ENCODE measurements around the gene CBL. TPM values are rescaled to one million over a fixed set of nuclear protein-coding genes. Genes with fewer than 3 reads are reported as not detected.

The CBL gene
- total RNA-seq, 1 experiment from 2014 or later, result 35.5 TPM

DNA sequence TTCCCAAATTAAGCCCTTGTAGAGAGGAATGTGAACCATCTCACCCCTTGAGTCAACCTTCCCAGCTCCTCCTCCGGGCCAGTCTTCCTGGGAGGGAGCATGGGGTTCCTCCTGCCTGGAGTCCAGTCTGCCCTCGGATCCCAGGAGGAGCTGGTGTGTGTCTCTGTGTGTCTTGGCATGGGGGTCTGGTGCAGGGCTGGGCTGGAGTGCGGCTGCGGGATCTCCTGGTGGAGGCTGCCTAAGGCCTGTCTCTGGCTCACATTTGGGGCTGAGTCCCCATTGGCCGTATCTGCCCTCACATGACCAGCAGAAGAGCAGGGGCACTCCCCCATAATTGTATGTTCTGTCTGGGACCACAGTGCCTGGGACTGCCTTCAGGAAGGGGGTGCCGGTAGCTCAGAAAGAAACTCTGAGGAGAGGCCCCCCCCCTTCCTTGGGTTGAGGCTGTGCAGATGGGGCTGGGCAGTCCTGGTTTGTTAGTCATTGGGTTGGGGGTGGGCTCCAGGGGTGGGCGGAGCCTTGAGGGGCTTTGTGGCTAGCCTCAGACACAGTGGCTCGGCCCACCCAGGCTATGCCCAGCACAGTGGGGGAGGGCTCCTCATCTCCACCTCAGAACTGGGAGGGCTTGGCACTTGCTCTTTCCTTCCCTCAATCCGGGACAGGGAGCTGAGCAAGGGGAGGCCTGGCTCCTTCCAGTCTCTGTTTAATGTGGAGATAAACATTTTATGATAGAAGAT, 131.6 kb downstream of the CBL start:
- DNase-seq (ENCODE audit: unreplicated experiment), result no peak
- intact Hi-C loops (cut with micrococcal nuclease), result no loop called here
- ChIA-PET POLR2A (interaction anchor here (0.6 to 1.6 kb wide), 10 partner anchors 12 to 433 kb away, joined by 3 to 6 read pairs (median 3); partner anchors contain the start of gene USP2), CTCF (interaction anchor here (0.5 to 5.9 kb wide), 39 partner anchors 9 to 1430 kb away, joined by 3 to 49 read pairs (median 4); partner anchors contain the start of genes CBL, HMBS, MFRP and TRAPPC4)
- Mint-ChIP-seq H3K9me3 (ENCODE audit: unreplicated experiment) (no peaks in the 10 kb centered on the region), H3K4me3 (ENCODE audit: unreplicated experiment) (no peak overlapping the region), H3K27ac (ENCODE audit: low read depth, unreplicated experiment) (no peak overlapping the region), H3K4me1 (ENCODE audit: insufficient read depth, unreplicated experiment) (peaks cover 31% of the 10 kb centered on the region), H3K36me3 (ENCODE audit: insufficient read depth, unreplicated experiment) (peaks cover 8% of the 10 kb centered on the region), H3K27me3 (ENCODE audit: insufficient read depth, unreplicated experiment) (peaks cover 11% of the 10 kb centered on the region)
- TF ChIP-seq, protein P1, sequence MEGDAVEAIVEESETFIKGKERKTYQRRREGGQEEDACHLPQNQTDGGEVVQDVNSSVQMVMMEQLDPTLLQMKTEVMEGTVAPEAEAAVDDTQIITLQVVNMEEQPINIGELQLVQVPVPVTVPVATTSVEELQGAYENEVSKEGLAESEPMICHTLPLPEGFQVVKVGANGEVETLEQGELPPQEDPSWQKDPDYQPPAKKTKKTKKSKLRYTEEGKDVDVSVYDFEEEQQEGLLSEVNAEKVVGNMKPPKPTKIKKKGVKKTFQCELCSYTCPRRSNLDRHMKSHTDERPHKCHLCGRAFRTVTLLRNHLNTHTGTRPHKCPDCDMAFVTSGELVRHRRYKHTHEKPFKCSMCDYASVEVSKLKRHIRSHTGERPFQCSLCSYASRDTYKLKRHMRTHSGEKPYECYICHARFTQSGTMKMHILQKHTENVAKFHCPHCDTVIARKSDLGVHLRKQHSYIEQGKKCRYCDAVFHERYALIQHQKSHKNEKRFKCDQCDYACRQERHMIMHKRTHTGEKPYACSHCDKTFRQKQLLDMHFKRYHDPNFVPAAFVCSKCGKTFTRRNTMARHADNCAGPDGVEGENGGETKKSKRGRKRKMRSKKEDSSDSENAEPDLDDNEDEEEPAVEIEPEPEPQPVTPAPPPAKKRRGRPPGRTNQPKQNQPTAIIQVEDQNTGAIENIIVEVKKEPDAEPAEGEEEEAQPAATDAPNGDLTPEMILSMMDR (IDR thresholded peaks at IDR 0.05; ENCODE audit: unreplicated experiment), result no peak
- no TSS peak for BruUV-seq (replicated peaks)

DNA sequence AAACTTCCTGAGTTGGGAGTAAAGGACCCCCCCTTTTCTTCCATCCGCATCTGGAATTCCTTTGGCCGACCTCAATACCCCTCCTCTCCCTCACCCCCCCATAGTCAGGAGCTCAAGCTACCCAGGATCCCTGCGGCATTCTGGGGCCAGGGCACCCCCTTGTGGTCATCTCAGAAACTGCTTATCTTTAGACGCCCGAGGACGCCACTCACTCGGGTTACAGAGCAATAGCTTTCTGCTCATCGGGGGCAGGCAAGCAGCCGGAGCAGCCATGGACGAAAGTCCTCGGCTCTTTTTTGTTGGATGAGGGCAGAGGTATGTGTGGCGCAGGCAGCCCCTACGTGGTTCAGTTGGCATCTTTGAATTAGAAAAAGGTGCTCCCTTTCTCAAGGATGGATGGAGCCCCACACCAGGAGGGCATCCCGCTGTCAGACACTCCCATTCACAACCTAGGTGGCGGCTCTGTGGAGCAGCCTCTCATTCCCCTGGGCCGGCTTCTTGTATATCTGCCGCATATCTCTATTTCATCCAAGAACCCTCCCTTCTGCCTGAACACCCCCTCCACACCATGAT, 132.3 kb downstream of the CBL start:
- Mint-ChIP-seq H3K27ac (ENCODE audit: low read depth, unreplicated experiment) (no peak overlapping the region), H3K4me3 (ENCODE audit: unreplicated experiment) (no peak overlapping the region), H3K4me1 (ENCODE audit: insufficient read depth, unreplicated experiment) (peaks cover 31% of the 10 kb centered on the region), H3K36me3 (ENCODE audit: insufficient read depth, unreplicated experiment) (peaks cover 8% of the 10 kb centered on the region), H3K9me3 (ENCODE audit: unreplicated experiment) (no peaks in the 10 kb centered on the region), H3K27me3 (ENCODE audit: insufficient read depth, unreplicated experiment) (peaks cover 11% of the 10 kb centered on the region)
- DNase-seq (ENCODE audit: unreplicated experiment), result peak; percentile 74
- POLR2A ChIA-PET, result interaction anchor here (0.6 to 1.6 kb wide), 8 partner anchors 18 to 432 kb away, joined by 3 to 6 read pairs (median 3); partner anchors contain the start of gene USP2
- intact Hi-C loops (cut with micrococcal nuclease), result no loop called here
- TF ChIP-seq, protein P1 (IDR thresholded peaks at IDR 0.05; ENCODE audit: unreplicated experiment), result peak; percentile 56
- BruUV-seq (replicated peaks), result no TSS peak
- CTCF ChIA-PET, result interaction anchor here (0.5 to 5.9 kb wide), 32 partner anchors 10 to 868 kb away, joined by 3 to 49 read pairs (median 4); partner anchors contain the start of genes CBL, TRAPPC4 and USP2

DNA sequence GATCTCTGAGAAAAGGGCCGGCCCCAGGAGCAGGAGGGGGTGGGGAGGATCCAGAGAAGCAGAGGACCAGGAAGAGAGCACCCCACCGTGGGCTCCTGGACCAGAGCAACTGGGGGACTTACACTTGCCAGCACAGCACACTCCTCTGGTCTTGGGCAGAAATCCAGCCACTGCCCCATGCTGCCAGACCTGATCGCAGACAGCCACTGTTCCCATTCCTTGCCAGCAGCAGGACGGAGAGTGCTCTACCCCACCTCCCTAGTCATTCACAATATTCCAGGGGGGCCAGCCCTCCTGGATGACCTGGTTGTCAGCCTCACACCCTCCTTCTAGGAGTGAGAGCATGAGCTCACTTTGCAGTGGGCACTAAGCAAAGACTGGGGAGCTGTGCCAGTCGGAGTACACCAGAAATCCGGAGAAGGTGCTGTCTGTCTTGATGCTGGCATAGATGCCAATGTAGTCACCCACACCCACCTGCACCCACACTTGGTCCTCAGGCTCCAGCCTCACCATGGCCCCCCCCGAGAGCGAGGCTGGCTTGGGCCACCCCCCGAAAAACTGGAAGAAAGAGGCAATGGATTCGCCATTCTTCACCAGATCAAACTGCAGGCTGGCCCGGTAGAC, 132.9 kb downstream of the CBL start:
- no peak for DNase-seq (ENCODE audit: unreplicated experiment)
- no TSS peak for BruUV-seq (replicated peaks)
- ChIA-PET CTCF (interaction anchor here (0.5 to 5.9 kb wide), 19 partner anchors 9 to 1961 kb away, joined by 3 to 49 read pairs (median 4); partner anchors contain the start of gene USP2), POLR2A (interaction anchor here (1.1 kb wide), 1 partner anchor 29 kb away, joined by 5 read pairs; no protein-coding TSS in a partner anchor)
- Mint-ChIP-seq H3K4me3 (ENCODE audit: unreplicated experiment) (no peak overlapping the region), H3K27ac (ENCODE audit: low read depth, unreplicated experiment) (no peak overlapping the region), H3K36me3 (ENCODE audit: insufficient read depth, unreplicated experiment) (peaks cover 8% of the 10 kb centered on the region), H3K27me3 (ENCODE audit: insufficient read depth, unreplicated experiment) (peaks cover 11% of the 10 kb centered on the region), H3K9me3 (ENCODE audit: unreplicated experiment) (no peaks in the 10 kb centered on the region), H3K4me1 (ENCODE audit: insufficient read depth, unreplicated experiment) (peaks cover 31% of the 10 kb centered on the region)
- intact Hi-C loops (cut with micrococcal nuclease), result no loop called here
- TF ChIP-seq, protein P1 (IDR thresholded peaks at IDR 0.05; ENCODE audit: unreplicated experiment), result no peak

Data from MCF 10A (cell line).